HG03354 (cell line): Measurements from ENCODE around the gene CYP2B6.
"Not testable (repeated sequence)": the region's sequence is repeated elsewhere in the genome, so short reads cannot be mapped to it uniquely, and the experiment has no call there.

Experiments
- ATAC-seq: cut with Tn5 transposase; IDR thresholded peaks from one replicate; pipeline ENCODE4 v1.9.1; 2021; ENCODE audit warnings: mild to moderate bottlenecking; ENCODE audit not compliant: unreplicated experiment, poor library complexity, severe bottlenecking

Gene CYP2B6

GRCh38 chr19:40976724-40977123, 14.4 kb upstream of the CYP2B6 start:
- ATAC-seq, result no peak

DNA sequence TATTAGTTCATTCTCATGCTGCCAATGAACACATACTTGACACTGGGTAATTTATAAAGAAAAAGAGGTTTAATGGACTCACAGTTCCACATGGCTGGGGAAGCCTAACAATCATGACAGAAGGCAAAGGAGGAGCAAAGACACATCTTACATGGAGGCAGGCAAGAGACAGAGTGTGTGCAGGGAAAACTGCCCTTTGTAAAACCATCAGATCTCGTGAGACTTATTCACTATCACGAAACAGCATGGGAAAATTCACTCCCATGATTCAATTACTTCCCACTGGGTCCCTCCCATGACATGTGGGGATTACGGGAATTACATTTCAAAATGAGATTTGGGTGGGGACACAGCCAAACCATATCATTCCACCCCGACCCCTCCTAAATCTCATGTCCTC, 11.3 kb upstream of the CYP2B6 start:
- not testable (repeated sequence) for ATAC-seq

- not testable (repeated sequence) for ATAC-seq
Observed at GRCh38 chr19:40980743-40981442, 10.2 kb upstream of the CYP2B6 start.

DNA sequence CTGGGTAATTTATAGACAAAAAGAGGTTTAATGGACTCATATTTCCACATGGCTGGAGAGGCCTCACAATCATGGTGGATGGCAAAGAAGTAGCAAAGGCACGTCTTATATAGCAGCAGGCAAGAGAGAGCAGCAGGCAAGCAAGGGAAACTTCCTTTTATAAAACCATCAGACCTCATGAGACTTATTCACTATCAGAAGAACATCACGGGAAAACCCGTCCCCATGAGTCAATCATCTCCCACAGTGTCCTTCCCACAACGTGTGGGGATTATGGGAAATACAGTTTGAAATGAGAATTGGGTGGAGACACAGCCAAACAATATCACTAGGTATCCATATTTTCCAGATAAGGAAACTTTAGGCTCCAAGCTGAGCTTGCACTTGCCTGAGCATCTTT, 9.5 kb upstream of the CYP2B6 start:
- ATAC-seq, result no peak

DNA sequence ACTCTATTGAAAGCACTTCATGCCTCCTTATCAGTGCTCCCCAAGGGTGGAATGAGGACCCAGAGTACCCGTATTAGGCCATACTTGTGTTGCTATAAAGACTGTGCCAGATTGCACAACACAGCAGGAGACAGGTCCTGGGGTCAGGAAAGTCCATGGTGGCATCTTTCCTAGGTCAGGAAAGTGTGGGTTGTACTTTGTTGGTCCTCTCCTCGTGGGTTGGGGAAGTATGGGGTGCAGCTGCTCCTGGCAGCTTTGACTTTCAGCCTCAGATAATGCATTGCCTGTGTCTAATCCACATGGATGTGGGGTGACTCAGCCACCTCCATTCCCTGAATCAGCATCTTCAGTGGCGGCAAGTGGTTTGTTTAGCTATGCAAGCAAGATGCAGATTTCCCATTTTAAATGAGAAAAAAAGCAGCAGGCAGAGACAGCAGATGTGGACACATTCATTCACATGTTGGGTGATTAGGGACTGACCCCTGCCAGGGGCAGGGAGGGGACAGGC, 8.4 kb upstream of the CYP2B6 start:
- ATAC-seq, result no peak

- ATAC-seq, result no peak
Observed at GRCh38 chr19:40989453-40989852, 1.6 kb upstream of the CYP2B6 start.

DNA sequence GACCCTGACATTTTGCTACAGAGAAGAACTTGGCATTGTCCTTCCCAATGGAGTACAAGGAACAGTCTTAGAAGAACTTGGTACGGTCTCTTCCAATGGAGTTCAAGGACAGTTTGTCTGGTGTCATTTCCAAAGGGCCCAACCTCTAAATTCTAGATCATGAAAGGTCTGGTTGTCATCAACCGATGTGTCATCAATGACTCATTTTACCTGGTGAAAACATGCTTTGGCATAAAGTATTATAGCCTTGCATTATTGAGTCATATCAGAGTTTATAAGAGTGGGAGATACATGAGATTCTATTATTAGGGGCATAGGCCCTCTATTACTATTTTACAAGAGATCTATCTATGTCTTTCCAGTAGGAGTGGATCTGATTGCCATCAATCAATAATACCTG, 4.3 kb downstream of the CYP2B6 start:
- no peak for ATAC-seq

DNA sequence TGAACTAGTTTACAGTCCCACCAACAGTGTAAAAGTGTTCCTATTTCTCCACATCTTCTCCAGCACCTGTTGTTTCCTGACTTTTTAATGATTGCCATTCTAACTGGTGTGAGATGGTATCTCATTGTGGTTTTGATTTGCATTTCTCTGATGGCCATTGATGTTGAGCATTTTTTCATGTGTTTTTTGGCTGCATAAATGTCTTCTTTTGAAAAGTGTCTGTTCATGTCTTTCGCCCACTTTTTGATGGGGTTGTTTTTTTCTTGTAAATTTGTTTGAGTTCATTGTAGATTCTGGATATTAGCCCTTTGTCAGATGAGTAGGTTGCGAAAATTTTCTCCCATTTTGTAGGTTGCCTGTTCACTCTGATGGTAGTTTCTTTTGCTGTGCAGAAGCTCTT, 7.9 kb downstream of the CYP2B6 start:
- not testable (repeated sequence) for ATAC-seq

DNA sequence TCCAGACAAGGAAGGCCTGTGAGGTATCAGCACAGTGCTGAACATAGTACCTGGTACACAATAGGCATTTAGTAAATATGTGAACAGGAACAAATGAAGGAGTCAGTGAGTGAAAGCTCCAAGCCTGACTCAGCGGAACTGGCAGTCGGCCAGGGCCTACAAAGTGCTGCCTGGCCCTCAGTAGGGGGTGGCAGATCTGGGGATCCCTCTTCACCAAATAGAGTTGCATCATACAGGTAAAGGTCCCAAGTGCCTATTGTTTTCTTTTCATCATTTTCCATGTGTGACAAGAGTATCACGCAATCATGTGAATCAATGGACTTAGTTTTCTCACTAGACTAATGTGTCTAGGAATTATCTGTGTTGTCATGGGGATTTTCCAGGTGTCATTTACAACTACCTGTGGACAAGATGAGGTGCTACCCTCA, 9.2 kb downstream of the CYP2B6 start:
- no peak for ATAC-seq

DNA sequence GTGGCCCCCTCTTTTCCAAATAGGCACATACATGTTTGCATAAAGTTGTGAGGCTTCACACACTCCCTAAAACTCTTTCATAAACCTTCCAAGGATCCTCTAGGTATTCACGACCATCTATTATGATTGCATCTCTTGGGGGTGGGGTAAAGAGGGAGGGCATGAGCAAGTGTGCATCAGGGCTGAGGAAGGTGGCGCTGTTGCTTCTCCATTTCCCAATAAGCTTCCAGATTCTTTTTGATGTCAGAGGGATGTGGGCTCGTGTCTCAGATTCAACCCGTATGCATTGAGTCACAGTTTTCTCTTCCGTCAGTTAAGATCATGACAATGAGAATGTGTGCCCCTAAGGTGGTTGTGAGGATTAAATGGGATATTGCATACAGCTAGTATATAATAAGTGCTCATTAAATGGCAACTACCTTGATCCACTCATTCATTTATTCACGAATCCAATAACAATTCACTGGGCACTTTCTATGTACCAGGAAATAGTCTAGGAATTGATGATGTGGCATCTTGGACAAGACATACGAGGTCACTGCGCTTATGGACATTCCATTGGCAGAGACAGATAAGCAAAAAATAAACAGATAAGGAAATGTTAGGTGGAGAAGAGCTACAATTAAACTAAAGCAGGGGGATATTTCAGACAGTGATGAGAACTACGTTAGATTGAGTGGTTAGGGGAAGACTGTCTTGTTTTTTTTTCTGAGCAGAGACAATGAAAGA, 10.3 kb downstream of the CYP2B6 start:
- no peak for ATAC-seq

- not testable (repeated sequence) for ATAC-seq
Observed at GRCh38 chr19:41003656-41004055, 12.6 kb downstream of the CYP2B6 start.

GRCh38 chr19:41009700-41010235, 18.7 kb downstream of the CYP2B6 start:
- ATAC-seq, result no peak

- ATAC-seq, result no peak
Observed at GRCh38 chr19:41013359-41013758, 22.3 kb downstream of the CYP2B6 start.

- no peak for ATAC-seq
Observed at GRCh38 chr19:41014643-41015042, 23.6 kb downstream of the CYP2B6 start.

- ATAC-seq, result no peak
Observed at GRCh38 chr19:41016488-41017071, 25.5 kb downstream of the CYP2B6 start.

- no peak for ATAC-seq
Observed at GRCh38 chr19:41018736-41019290, 27.7 kb downstream of the CYP2B6 start.

DNA sequence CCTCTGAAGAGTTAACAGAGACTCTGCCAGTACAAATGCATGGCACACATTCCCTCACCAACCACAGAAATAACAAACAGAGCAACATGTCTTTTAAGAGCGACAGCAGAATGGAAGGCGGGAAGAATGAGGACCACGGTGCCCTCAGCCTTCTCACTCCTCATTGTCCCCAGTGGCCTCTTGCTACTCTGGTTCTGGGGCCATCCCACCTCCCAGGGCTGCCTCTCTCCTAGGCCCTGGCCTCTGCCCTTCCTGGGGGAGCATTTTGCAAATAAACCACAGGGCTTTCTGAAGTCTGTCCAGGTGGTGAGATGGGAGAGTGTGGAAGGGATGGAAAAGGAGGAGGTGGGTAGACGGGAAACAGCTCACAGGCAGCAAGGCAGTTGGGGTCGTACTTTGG, 28.3 kb downstream of the CYP2B6 start:
- no peak for ATAC-seq

DNA sequence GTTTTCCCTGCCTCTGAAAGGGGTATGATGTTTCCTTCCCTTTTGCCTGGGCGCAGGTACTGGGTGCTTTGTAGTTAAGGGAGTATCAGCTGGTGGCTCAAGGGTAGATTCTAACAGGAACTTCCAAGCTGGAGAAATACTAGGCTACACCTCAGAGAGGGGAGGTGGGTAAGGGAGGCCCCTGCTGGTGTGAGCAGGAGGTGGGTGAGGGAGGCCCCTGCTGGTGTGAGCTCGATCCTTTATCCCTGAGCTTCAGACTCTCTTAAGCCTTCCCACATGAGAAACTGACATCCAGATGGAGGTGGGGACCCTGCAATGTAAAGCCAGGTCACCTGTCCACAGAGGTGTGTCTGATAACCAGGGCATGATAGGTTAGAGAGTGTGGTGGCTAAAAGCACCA, 32.1 kb downstream of the CYP2B6 start:
- no peak for ATAC-seq

- ATAC-seq, result no peak
Observed at GRCh38 chr19:41025411-41025810, 34.3 kb downstream of the CYP2B6 start.

DNA sequence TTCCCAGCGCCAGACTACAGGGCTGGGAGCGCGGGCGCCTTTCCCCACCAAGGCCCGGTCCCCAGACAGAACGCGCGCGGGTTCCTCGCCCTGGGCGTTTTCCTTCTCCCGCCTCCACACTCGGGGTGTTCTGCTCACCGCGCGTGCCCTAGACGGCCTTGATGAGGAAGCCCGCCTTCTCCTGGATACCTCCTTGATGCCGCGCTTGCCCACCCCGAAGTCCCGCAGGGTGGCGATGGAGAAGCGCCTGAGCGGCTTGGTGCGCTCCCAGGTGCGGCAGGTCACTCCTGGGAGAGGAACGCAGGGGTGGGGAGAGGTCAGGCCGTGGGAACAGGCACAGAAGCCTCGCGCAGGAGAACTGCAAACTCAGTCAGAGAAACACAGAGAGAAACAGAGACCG, 34.8 kb downstream of the CYP2B6 start:
- no peak for ATAC-seq
